HepG2 (cell line): ENCODE measurements around the gene MICOS13.

Experiments
- HOXA7 ChIP-seq: sonication (generic); formaldehyde crosslinking; IDR thresholded peaks from 2 replicates; pipeline ENCODE4 v1.8.1; 2022; ENCODE audit warnings: mild to moderate bottlenecking, missing genetic modification reagents, moderate library complexity
- ZNF275 ChIP-seq: sonication (generic); formaldehyde crosslinking; IDR thresholded peaks from 2 replicates; pipeline ENCODE4 v1.8.0; 2022; ENCODE audit warnings: missing genetic modification reagents, mild to moderate bottlenecking, inconsistent platforms, borderline replicate concordance
- ZNF296 ChIP-seq: sonication (generic); formaldehyde crosslinking; conservative IDR thresholded peaks from 2 replicates; pipeline ENCODE4 v1.5.0; 2020; ENCODE audit warnings: mild to moderate bottlenecking, missing genetic modification reagents
- ZNF44 ChIP-seq: sonication (generic); formaldehyde crosslinking; IDR thresholded peaks from 2 replicates; pipeline ENCODE4 v1.5.1; 2020; ENCODE audit warnings: mild to moderate bottlenecking, missing genetic modification reagents
- TF ChIP-seq, protein P1 (sequence below): sonication (generic); IDR thresholded peaks from 2 replicates; pipeline ENCODE4 v1.6.1; 2016; ENCODE audit warnings: low read depth, borderline replicate concordance
- TF ChIP-seq, protein P2 (sequence below): sonication (generic); formaldehyde crosslinking; IDR thresholded peaks from 2 replicates; pipeline ENCODE4 v1.5.0; 2020; ENCODE audit warnings: mild to moderate bottlenecking, missing genetic modification reagents, moderate library complexity

GRCh38 chr19:5680437-5681368 is at the start of gene MICOS13, which contains the start of gene HSD11B1L:
- TF ChIP-seq ZNF44 (0 out of 2 replicates have a peak, but pooled peaks have one; percentile 31), ZNF275 (peak; percentile 51; the same call in 1 of the 2 replicates), HOXA7 (no peak), ZNF296 (CRISPR knock-in tag) (no peak)
- TF ChIP-seq, protein P1, sequence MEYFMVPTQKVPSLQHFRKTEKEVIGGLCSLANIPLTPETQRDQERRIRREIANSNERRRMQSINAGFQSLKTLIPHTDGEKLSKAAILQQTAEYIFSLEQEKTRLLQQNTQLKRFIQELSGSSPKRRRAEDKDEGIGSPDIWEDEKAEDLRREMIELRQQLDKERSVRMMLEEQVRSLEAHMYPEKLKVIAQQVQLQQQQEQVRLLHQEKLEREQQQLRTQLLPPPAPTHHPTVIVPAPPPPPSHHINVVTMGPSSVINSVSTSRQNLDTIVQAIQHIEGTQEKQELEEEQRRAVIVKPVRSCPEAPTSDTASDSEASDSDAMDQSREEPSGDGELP: peak; percentile 48; the same call in 1 of the 2 replicates
- TF ChIP-seq, protein P2, sequence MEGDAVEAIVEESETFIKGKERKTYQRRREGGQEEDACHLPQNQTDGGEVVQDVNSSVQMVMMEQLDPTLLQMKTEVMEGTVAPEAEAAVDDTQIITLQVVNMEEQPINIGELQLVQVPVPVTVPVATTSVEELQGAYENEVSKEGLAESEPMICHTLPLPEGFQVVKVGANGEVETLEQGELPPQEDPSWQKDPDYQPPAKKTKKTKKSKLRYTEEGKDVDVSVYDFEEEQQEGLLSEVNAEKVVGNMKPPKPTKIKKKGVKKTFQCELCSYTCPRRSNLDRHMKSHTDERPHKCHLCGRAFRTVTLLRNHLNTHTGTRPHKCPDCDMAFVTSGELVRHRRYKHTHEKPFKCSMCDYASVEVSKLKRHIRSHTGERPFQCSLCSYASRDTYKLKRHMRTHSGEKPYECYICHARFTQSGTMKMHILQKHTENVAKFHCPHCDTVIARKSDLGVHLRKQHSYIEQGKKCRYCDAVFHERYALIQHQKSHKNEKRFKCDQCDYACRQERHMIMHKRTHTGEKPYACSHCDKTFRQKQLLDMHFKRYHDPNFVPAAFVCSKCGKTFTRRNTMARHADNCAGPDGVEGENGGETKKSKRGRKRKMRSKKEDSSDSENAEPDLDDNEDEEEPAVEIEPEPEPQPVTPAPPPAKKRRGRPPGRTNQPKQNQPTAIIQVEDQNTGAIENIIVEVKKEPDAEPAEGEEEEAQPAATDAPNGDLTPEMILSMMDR (CRISPR knock-in tag): peak; percentile 19; the same call in 1 of the 2 replicates
